ENCODE data around the gene BTNL3.

DNA sequence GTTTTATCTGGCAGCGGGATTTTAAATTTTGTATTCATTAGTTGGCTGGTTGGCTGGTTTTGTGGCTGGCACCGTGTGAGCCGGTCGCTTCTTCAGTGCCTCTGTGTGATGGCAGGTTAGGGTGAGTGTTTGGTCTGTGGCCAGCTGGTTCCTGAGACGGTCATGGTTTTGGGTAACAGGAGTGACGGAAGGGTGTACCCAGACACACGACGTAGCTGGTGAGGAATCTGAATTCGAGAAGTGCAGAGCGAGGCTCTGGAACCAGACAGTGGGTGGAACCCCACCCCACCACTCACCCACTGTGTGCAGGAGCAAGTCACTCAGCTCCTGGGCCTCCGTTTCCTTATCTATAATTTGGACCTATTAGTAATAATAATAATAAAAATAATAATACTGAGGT lies 54.1 kb downstream of the BTNL3 start:
- TF ChIP-seq EZH2 (IDR thresholded peaks at IDR 0.05; ENCODE audit: borderline replicate concordance, low read length): no peak
- TF ChIP-seq CTCF (conservative IDR thresholded peaks at IDR 0.05 in 1 of 2, IDR thresholded peaks at IDR 0.05 in 1 of 2; ENCODE audit: extremely low read depth in 1 of 2, insufficient read depth in 1 of 2, low read depth in 1 of 2, low read length in 2 of 2): no peak
